ENCODE measurements around the gene DIDO1.

DNA sequence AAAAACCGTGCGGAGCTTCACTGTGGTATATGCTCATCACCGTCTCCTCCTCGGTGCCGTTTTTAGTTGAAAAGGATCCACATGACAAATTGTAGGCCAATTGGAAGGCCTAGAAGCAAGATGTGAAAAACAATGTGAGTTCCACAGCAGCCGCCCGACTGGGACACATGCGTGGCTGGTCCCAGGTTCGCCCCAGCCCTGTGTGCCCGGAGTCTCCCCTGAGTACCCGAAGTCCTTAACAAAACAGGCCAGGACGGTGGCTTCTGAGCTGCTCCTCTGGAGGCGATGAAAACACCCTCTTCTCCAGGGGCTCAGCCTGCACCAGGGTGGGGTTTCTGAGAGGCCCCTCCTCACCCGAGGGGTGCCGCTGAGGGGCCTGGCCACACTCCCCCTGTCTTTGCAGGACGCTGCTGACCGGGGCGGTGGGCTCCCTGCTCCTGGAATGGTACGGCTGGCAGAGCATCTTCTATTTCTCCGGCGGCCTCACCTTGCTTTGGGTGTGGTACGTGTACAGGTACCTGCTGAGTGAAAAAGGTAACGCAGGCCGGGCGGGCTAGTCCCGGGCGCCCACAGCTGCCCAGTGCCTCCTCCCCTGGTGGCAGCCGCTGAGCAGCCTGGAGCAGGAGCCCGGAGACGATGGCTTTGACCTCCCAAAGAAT, 36.0 kb upstream of the DIDO1 start:
- TF ChIP-seq POLR2A (IDR thresholded peaks at IDR 0.05) = no peak
- TF ChIP-seq, protein P1, sequence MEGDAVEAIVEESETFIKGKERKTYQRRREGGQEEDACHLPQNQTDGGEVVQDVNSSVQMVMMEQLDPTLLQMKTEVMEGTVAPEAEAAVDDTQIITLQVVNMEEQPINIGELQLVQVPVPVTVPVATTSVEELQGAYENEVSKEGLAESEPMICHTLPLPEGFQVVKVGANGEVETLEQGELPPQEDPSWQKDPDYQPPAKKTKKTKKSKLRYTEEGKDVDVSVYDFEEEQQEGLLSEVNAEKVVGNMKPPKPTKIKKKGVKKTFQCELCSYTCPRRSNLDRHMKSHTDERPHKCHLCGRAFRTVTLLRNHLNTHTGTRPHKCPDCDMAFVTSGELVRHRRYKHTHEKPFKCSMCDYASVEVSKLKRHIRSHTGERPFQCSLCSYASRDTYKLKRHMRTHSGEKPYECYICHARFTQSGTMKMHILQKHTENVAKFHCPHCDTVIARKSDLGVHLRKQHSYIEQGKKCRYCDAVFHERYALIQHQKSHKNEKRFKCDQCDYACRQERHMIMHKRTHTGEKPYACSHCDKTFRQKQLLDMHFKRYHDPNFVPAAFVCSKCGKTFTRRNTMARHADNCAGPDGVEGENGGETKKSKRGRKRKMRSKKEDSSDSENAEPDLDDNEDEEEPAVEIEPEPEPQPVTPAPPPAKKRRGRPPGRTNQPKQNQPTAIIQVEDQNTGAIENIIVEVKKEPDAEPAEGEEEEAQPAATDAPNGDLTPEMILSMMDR (IDR thresholded peaks at IDR 0.05) = no peak
- TF ChIP-seq EP300 (IDR thresholded peaks at IDR 0.05) = no peak
- TF ChIP-seq POLR2AphosphoS5 (IDR thresholded peaks at IDR 0.05) = no peak
